ENCODE measurements around the gene MED12L. TPM values are rescaled to one million over a fixed set of nuclear protein-coding genes. Genes with fewer than 3 reads are reported as not detected.

Gene MED12L
- total and polyA plus RNA-seq, 10 of the 15 experiments (the other 5 are each of a cell fraction or from before 2014, with no cell fraction given), result 0.01 to 0.06 (median 0.03) TPM; not detected in 2

DNA sequence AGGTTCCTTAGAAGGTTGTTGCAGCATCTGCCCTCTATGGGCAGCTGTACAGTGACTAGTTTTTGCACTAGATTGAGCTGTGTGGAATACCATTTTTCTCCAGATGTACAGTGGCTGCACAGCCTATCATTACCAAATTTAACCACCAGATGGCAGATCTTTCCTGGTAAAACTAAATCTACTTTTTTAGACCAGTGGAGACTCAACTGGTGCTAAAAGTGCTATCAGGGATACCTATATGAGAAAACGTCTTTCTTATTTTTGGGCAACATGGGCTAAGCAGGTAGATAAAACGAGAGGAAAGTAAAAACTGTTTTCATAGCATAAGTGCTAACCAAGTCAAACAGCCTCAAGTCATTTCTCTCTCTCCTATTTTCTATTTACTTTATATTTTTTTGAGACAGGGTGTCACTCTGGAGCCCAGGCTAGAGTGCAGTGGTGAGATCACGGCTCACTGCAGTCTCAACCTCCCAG lies 354.2 kb downstream of the MED12L start (continued):
- TF ChIP-seq SREBF2 (IDR thresholded peaks at IDR 0.05; ENCODE audit: low read length), result no peak
- no peak for TF ChIP-seq DPF2 (IDR thresholded peaks at IDR 0.05)
- TF ChIP-seq, protein P1, sequence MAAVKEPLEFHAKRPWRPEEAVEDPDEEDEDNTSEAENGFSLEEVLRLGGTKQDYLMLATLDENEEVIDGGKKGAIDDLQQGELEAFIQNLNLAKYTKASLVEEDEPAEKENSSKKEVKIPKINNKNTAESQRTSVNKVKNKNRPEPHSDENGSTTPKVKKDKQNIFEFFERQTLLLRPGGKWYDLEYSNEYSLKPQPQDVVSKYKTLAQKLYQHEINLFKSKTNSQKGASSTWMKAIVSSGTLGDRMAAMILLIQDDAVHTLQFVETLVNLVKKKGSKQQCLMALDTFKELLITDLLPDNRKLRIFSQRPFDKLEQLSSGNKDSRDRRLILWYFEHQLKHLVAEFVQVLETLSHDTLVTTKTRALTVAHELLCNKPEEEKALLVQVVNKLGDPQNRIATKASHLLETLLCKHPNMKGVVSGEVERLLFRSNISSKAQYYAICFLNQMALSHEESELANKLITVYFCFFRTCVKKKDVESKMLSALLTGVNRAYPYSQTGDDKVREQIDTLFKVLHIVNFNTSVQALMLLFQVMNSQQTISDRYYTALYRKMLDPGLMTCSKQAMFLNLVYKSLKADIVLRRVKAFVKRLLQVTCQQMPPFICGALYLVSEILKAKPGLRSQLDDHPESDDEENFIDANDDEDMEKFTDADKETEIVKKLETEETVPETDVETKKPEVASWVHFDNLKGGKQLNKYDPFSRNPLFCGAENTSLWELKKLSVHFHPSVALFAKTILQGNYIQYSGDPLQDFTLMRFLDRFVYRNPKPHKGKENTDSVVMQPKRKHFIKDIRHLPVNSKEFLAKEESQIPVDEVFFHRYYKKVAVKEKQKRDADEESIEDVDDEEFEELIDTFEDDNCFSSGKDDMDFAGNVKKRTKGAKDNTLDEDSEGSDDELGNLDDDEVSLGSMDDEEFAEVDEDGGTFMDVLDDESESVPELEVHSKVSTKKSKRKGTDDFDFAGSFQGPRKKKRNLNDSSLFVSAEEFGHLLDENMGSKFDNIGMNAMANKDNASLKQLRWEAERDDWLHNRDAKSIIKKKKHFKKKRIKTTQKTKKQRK (IDR thresholded peaks at IDR 0.05; ENCODE audit: low read depth, low read length), result no peak
- TF ChIP-seq SMC3 (IDR thresholded peaks at IDR 0.05; ENCODE audit: borderline replicate concordance, low read length), result peak; percentile 70
- TF ChIP-seq POLR2AphosphoS2 (IDR thresholded peaks at IDR 0.05; ENCODE audit: low read depth, low read length), result no peak

DNA sequence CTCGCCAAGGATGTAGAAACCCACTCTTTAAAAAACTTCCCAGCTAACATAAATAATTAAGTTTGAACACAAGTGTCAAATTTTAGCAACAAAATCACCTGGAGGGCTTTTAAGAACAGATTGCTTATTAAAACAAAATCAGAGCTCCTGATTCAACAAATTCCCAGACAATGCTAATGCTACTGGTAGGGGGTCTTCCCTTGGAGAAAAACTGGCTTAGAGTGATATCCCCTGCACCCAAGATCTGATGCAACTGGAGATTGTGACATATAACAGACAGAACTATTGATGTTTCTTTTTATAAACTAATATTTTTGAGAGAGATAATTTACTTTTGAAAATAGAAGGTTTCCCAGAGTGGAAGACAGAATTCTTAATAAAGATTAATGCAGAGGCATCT lies 355.5 kb downstream of the MED12L start:
- Histone ChIP-seq H3K9me3 (replicated peaks; ENCODE audit: control insufficient read depth, insufficient read depth, low read length) (no peaks in the 10 kb centered on the region), H3K4me1 (ENCODE audit: control insufficient read depth, insufficient read depth, low read length) (no peaks in the 10 kb centered on the region), H3K9ac (ENCODE audit: control insufficient read depth, insufficient read depth, low read length) (no peak overlapping the region), H4K20me1 (ENCODE audit: control insufficient read depth, insufficient read depth) (no peaks in the 10 kb centered on the region), H3K4me2 (ENCODE audit: control insufficient read depth, insufficient read depth) (no peak overlapping the region), H2AFZ (ENCODE audit: control insufficient read depth, low read depth, low read length) (no peak overlapping the region), H3K36me3 (ENCODE audit: control insufficient read depth in 2 of 2, insufficient read depth in 2 of 2, low read length in 1 of 2) (no peaks in the 10 kb centered on the region), H3K27me3 (replicated peaks in 1 of 2; ENCODE audit: control insufficient read depth in 2 of 2, insufficient read depth in 2 of 2, low read length in 1 of 2) (no peaks in the 10 kb centered on the region), H3K79me2 (ENCODE audit: control insufficient read depth, insufficient read depth, low read length) (no peaks in the 10 kb centered on the region), H3K4me3 (no peak overlapping the region), H3K27ac (ENCODE audit: control insufficient read depth, insufficient read depth) (no peak overlapping the region)
- FAIRE-seq (no peak), ATAC-seq (no peak), DNase-seq (ENCODE audit: low read depth, low spot score) (no peak)
- in situ Hi-C loops (cut with MboI), result no loop called here
- no peak for TF ChIP-seq TCF3 (IDR thresholded peaks at IDR 0.05; ENCODE audit: borderline replicate concordance, insufficient read depth, low read depth, low read length)
- no peak for TF ChIP-seq EZH2 (IDR thresholded peaks at IDR 0.05; ENCODE audit: borderline replicate concordance, control insufficient read depth, low read depth, low read length)
- TF ChIP-seq PML (IDR thresholded peaks at IDR 0.05; ENCODE audit: low read length), result no peak
- no peak for TF ChIP-seq ZSCAN29 (IDR thresholded peaks at IDR 0.05)
- WGBS (ENCODE audit: insufficient coverage, insufficient replicate concordance, low lambda C conversion rate, missing lambda C conversion rate), result 69% methylated on average over 1 of the region's 1 CpG
- ChIA-PET CTCF (interaction anchor here (0.8 to 4.3 kb wide), 5 partner anchors 15 to 478 kb away, joined by 3 to 47 read pairs (median 16); no protein-coding TSS in a partner anchor), RAD21 (ENCODE audit: unreplicated experiment) (interaction anchor here (0.8 to 3.3 kb wide), 4 partner anchors 220 to 478 kb away, joined by 3 to 11 read pairs (median 6); no protein-coding TSS in a partner anchor), SMC1A (ENCODE audit: uncharacterized antibody, unreplicated experiment) (interaction anchor here (0.9 to 4.7 kb wide), 4 partner anchors 15 to 478 kb away, joined by 3 to 38 read pairs (median 6); no protein-coding TSS in a partner anchor), POLR2A (no interaction called here)
- no TSS peak for BruUV-seq (replicated peaks)
- intact Hi-C loops (cut with micrococcal nuclease; ENCODE audit: unreplicated experiment), result no loop called here

Data from GM12878 (cell line).